HUES48 (cell line): ENCODE results near the gene CDC25B.
A peak's percentile ranks its signal among the peaks of the same experiment; 100 is the strongest.

Experiments
- H3K27ac ChIP-seq: one replicate; pipeline ENCODE4 v1.7.0; 2013; ENCODE audit warnings: low read depth, low read length, inconsistent platforms
- H3K27me3 ChIP-seq: 2 replicates; pipeline ENCODE4 v1.6.1; 2013; ENCODE audit warnings: mild to moderate bottlenecking, low read length; ENCODE audit not compliant: control insufficient read depth, insufficient read depth
- H3K36me3 ChIP-seq: 2 replicates; pipeline ENCODE4 v1.6.1; 2013; ENCODE audit warnings: low read length; ENCODE audit not compliant: control insufficient read depth, insufficient read depth
- H3K4me1 ChIP-seq: 2 replicates; pipeline ENCODE4 v1.6.1; 2013; ENCODE audit warnings: mild to moderate bottlenecking, low read length; ENCODE audit not compliant: control insufficient read depth, insufficient read depth
- H3K4me3 ChIP-seq: 2 replicates; pipeline ENCODE4 v1.5.1; 2013; ENCODE audit warnings: mild to moderate bottlenecking, low read depth, low read length
- H3K9ac ChIP-seq: 2 replicates; pipeline ENCODE4 v1.6.1; 2013; ENCODE audit warnings: mild to moderate bottlenecking, low read depth, low read length, moderate library complexity
- H3K9me3 ChIP-seq: 2 replicates; pipeline ENCODE4 v1.6.1; 2013; ENCODE audit warnings: low read length; ENCODE audit not compliant: control insufficient read depth, insufficient read depth

Gene CDC25B

DNA sequence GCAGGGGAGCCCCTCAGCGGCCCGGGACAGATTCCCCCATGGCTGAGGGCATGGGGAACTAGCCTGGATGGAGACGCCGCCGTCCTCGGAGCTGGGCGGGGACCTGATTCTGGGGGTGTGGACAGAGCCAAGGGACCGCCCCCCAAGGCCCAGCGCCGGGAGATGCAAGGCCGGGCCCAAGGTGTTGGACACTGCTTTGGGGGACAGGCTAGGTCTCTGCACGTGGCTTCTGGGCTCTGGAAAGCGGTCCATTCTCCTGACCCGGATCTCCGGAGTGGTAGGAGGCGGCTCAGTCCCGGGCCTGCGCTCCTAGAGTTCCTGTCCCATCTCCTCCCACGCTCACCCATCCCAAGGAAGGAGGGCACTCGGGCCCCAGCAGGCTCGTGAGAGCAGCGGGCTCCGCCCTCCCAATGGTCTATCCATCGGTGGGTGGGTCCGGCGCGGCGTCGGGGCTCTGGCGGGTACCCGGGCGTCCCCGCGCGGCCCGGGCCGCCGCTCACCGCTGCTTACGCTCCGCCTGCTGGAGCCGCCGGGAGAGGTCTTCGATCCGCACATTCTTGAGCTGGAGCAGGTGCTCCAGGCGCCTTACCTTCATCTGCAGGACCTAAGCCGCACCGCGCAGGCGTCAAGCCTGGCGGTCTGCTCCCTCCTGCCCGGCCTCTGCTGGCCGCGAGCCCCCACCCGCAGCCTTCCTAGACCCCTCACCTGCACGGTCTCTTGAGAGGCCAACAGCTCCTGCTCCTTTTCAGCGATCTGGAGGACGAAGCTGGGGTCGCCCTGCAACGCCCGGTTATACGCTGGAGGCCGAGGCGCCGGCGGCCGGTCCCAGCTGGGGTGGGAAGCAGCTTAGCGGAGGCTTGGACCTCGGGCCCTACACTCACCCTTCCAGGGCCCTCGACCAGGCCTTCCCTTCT is 18.1 kb upstream of the CDC25B start:
- H3K27ac ChIP-seq = no peak overlapping the region
- no peaks in the 10 kb centered on the region for H3K36me3 ChIP-seq
- no peaks in the 10 kb centered on the region for H3K9me3 ChIP-seq
- peak overlapping the region; percentile 32; the same call in 1 of the 2 replicates for H3K9ac ChIP-seq
- peaks cover 44% of the 10 kb centered on the region for H3K27me3 ChIP-seq
- peaks cover 10% of the 10 kb centered on the region for H3K4me1 ChIP-seq
- H3K4me3 ChIP-seq = peak overlapping the region; percentile 69

DNA sequence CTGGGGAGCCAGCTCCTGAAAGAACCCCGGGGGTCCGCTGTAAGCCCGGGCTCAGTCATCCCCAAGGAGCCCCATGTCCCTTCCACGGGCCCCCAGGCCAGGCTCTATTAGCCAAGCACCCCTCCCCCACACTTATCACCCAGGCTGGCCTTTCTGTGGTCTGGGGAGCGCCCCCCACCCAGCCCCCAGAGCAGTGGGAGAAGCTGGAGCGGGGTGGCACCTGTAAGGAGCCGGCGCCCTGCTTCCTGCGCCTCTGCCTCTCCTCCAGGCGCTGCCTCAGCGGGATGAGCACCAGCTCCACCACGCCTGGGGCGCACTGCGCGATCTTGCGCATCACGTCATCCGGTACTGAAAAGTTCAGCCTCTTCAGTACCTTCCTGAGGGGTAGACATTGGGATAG is 17.1 kb upstream of the CDC25B start:
- no peak overlapping the region for H3K4me3 ChIP-seq
- H3K9ac ChIP-seq = no peak overlapping the region
- no peaks in the 10 kb centered on the region for H3K9me3 ChIP-seq
- H3K36me3 ChIP-seq = no peaks in the 10 kb centered on the region
- H3K27ac ChIP-seq = no peak overlapping the region
- H3K27me3 ChIP-seq = peaks cover 44% of the 10 kb centered on the region
- H3K4me1 ChIP-seq = peaks cover 10% of the 10 kb centered on the region

DNA sequence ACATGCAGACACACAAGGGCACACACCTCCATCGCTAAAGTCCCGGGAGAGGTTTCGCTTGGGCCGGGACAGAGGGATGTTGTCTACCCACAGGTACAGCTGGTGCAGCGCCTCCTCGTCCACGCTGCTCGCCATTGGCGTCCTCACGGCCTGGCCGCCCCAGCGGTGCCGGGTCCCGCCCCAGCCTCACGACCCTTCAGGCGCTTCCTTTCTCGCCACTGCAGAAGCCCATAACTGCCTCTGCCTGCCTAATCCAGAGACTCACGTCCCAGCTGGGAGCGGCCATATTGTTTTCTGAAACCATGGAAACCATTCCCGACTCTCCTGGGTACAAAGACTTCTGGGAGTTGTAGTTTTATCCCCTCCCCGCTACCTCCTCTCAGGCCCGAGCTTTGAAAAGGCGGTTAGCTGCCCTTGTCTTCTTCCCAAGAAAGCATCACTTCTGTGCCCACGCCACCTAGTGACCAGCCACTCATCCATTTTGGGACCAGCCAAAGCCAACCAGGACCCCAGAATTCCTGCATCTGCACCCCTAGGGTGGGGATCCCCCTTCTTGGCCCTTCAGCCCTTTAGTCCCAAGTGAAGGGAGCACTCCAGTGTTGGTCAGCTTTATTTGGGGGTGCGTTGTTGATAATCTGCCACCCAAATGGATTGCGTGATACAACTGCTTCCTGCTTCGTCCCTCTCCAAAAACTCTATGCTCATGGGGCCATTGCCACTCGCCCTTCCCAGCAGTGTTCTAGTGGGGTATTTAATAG is 14.8 kb upstream of the CDC25B start, which contains the start of gene SPEF1:
Gene SPEF1 (minus strand): TSS at position 296 of the 758 bp plus-strand sequence. CDS start 161 bp downstream, at position 135.
- H3K27ac ChIP-seq = peak within 1 kb of the TSS; percentile 34
- H3K36me3 ChIP-seq = peaks cover 3% of the 10 kb centered on the region; the same call in 1 of the 2 replicates
- peak within 1 kb of the TSS; percentile 61 for H3K4me3 ChIP-seq
- H3K4me1 ChIP-seq = peaks cover 10% of the 10 kb centered on the region
- H3K9me3 ChIP-seq = no peaks in the 10 kb centered on the region
- H3K27me3 ChIP-seq = peaks cover 36% of the 10 kb centered on the region
- H3K9ac ChIP-seq = no peak within 1 kb of the TSS

DNA sequence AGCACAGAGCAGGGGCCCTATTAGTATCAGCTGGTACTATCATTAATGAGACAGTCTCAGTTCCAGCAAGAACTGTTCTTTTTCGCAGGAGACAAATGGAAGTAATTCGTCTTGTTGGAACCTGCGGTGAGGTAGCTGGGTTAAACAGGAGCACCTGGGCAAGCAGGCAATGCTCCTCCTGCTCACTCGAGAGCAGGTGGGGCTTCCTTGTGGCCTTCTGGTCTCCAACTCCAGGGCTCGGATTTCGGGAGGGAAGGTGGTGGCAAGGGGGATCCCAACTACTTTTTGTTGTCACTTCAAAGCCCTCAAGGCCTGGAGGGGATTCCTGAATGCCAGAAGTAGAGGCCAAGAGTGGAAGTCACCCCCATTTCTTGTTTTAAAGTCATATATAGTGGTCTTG is 13.5 kb upstream of the CDC25B start:
- no peak overlapping the region for H3K27ac ChIP-seq
- H3K27me3 ChIP-seq = peaks cover 24% of the 10 kb centered on the region
- H3K36me3 ChIP-seq = peaks cover 3% of the 10 kb centered on the region; the same call in 1 of the 2 replicates
- peaks cover 6% of the 10 kb centered on the region for H3K4me1 ChIP-seq
- no peak overlapping the region for H3K4me3 ChIP-seq
- H3K9ac ChIP-seq = no peak overlapping the region
- no peaks in the 10 kb centered on the region for H3K9me3 ChIP-seq

DNA sequence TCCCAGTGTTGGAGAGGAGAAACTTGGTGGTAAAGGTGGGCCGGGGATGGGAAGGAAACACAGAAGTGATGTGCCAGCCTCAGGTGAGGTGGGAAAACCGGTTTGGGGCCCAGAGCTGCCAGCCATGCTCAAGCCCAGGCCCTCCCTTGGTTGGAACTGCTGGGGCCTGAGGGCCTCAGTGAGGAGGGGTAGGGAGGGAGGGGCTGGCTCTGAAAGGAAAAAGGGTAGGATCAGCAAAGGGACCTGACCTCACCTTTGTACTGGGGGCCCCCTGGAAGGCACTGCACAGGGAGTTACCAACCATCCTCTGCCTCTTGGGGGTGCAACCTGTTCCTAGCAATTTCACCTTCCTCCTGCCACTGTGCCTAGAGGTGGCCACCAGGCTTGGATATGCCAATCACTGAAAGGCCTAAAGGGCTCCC is 13.0 kb upstream of the CDC25B start:
- H3K9me3 ChIP-seq = no peaks in the 10 kb centered on the region

DNA sequence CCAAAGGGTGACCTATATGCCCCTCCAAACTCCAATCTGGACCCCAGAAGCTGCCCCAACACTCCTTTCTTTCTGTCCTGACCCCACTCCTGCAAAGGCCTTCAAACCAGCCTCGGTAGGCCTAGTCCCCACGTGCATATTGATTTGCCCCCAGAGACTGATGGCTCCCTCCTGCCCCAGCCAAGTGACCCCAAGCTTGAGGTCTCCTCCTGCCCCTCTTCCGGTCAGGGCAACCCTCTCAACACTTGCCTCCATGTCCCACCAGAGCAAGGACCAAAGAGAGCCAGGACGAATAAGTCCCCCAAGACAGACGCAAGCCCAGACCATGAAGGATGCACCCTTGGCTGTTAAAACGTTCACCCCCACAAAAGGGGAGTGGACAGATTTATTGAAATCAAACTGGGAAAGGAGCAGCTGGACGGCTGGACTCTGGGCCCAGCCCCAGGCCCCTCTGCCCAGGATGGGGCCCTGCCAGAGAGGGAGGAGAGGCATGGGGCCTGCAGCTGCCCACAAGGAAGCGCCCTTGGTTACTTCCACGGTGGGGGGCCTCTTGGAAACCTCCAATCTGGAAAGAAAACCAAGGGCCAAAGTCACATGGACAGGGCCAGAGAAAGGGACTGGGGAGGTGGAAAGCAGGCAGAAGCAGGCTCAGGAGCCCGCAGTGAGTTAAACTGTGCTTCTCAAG is 12.5 kb upstream of the CDC25B start:
- Histone ChIP-seq H3K27me3 (peaks cover 19% of the 10 kb centered on the region), H3K9me3 (no peaks in the 10 kb centered on the region), H3K9ac (no peak overlapping the region), H3K27ac (no peak overlapping the region), H3K36me3 (peaks cover 3% of the 10 kb centered on the region; the same call in 1 of the 2 replicates), H3K4me3 (no peak overlapping the region), H3K4me1 (peaks cover 1% of the 10 kb centered on the region; the same call in 1 of the 2 replicates)

More for the DNA sequence above, 13.0 kb upstream of the CDC25B start:
- Histone ChIP-seq H3K4me3 (no peak overlapping the region), H3K36me3 (peaks cover 3% of the 10 kb centered on the region; the same call in 1 of the 2 replicates), H3K4me1 (peaks cover 6% of the 10 kb centered on the region), H3K27me3 (peaks cover 24% of the 10 kb centered on the region), H3K27ac (no peak overlapping the region), H3K9ac (no peak overlapping the region)

DNA sequence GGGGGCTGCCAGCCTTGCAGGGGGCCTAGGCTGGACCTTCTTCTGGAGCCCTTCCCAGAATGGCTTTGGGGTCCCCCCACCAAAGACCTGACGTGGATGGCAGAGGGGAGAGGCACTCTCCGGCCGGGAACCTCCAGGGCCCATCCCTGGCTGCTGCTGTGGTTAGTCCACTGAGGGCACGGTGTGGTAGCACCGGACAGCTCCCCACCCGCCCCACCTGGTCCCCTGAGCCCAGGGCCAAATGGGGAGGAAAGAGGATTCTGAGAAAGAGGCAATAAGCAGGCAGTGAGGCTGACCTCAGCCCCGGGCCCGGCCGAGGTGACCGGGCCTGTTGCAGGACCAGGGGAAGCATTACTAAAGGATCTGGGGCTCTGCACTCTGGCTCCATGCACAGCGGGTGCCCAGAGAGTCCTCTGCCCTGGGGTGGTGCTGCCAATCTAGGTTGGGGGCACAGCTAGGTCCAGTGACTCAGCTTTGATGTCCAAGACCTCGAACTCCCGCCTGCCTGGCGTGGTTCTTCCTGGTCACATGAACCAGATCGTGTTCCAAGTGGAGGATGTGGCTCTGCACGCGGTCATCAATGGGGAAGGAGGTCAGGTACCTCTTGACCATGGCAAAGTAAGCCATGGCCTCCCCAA is 11.8 kb upstream of the CDC25B start:
- Histone ChIP-seq H3K27me3 (peaks cover 12% of the 10 kb centered on the region), H3K4me1 (no peaks in the 10 kb centered on the region), H3K9ac (no peak overlapping the region), H3K9me3 (no peaks in the 10 kb centered on the region), H3K4me3 (no peak overlapping the region), H3K27ac (no peak overlapping the region), H3K36me3 (peaks cover 3% of the 10 kb centered on the region; the same call in 1 of the 2 replicates)

DNA sequence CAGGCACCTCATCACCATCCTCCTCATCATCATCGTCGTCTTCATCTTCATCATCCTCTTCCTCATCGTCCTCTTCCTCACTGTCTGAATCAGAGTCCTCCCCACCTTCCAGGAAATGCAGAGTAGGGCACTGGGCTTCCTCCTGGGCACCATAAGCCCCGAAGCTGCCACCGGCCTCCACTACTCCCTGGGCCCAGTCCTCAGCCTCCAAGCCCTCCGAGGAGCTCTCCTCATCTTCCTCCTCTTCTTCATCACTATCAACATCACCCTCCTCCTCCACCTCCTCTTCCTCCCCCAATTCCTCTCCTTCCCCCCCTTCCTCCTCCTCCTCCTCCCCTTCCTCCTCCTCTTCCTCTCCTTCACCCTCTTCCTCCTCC is 11.3 kb upstream of the CDC25B start:
- peaks cover 3% of the 10 kb centered on the region; the same call in 1 of the 2 replicates for H3K36me3 ChIP-seq
- no peak overlapping the region for H3K27ac ChIP-seq
- H3K27me3 ChIP-seq = peaks cover 7% of the 10 kb centered on the region
- H3K4me1 ChIP-seq = no peaks in the 10 kb centered on the region
- H3K4me3 ChIP-seq = no peak overlapping the region
- no peak overlapping the region for H3K9ac ChIP-seq
- H3K9me3 ChIP-seq = no peaks in the 10 kb centered on the region

DNA sequence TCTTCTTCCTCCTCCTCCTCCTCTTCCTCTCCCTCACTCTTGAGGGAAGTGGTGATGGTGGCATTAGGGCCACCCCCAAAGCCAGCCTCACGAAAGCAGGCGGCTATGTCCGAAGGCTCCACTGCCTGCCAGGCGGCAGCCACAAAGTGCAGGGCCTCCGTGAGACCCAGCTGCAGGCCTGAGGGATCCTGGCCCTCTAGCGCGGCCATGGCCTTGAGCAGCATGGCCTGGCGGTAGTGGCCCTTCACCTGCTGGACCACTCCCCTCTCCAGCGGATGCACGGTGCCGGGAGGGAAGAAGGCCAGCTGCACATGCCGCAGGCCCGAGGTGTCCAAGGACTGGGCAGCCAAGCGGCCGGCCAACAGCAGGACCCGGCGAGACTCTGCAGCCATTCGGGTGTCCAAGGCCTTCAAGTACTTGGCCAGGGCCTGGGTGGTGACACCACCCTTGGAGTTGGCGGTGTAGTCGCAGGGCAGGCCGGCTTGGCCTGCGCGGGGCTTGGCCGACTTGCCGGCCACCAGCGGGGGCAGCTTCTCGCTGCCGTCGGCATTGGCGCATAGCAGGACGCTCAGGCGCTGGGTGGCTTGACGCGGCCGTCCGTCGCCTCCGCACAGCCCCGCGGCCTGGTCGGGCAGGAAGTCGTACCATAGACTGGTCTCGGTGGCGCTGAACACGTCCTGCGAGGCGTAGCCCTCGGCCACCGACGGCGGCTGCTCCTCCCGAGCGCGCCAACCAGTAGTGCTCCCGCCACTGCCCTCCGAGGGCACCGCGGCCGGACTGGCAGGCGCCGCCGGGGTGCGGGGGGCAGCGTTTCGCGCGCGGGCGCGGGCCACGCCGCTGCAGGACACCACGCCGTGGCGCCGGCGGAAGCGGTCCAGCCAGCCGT is 10.6 kb upstream of the CDC25B start:
- Histone ChIP-seq H3K36me3 (peaks cover 3% of the 10 kb centered on the region; the same call in 1 of the 2 replicates), H3K9me3 (no peaks in the 10 kb centered on the region), H3K4me1 (no peaks in the 10 kb centered on the region), H3K4me3 (peak overlapping the region; percentile 83), H3K9ac (peak overlapping the region; percentile 58; the same call in 1 of the 2 replicates), H3K27me3 (peaks cover 3% of the 10 kb centered on the region), H3K27ac (peak overlapping the region; percentile 47)
